ENCODE data around the gene HS1BP3. TPM values are rescaled to one million over a fixed set of nuclear protein-coding genes. Genes with fewer than 3 reads are reported as not detected.

HS1BP3 gene
- total RNA-seq, 1 donor from 2014 or later, result 8.9 TPM

DNA sequence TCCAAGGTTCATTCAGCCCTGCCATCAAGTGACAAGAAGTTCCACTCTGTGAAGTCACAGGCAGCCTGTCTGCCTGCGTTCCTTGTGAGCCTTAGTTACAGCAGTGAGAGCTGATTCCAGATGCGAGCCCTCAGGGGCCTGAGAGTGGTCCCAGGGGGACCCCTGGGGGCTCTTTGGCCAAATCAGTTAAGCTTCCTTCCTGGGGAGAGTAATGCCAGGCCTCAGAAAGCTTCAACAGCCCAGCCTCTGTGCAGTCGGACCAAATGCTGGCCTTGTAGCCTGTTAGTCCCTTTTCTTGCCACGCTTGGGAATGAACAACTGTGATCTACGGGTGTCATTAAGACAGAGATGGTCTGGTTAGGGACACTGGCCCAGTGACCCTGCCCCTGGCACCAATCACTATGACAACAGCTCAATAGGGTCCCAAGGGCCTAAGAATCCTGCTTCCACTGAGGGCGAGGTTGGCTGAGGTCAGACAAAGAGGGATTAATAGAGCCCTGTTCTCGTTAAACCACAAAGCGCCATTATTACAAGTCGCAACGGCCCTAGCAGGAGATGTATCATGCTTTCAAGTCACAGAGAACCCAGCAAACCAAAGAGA, 50.9 kb downstream of the HS1BP3 start:
- DNase-seq, result no peak
- intact Hi-C loops (cut with micrococcal nuclease), result no loop called here
- Mint-ChIP-seq H3K27ac (no peak overlapping the region), H3K4me3 (no peak overlapping the region), H3K36me3 (ENCODE audit: low read depth) (no peaks in the 10 kb centered on the region), H3K9me3 (no peaks in the 10 kb centered on the region), H3K4me1 (peaks cover 10% of the 10 kb centered on the region), H3K27me3 (peaks cover 2% of the 10 kb centered on the region)

- H3K9me3 Mint-ChIP-seq, result no peaks in the 10 kb centered on the region
- peaks cover 2% of the 10 kb centered on the region for H3K27me3 Mint-ChIP-seq
- intact Hi-C loops (cut with micrococcal nuclease), result no loop called here
- no peak overlapping the region for H3K27ac Mint-ChIP-seq
- H3K4me3 Mint-ChIP-seq, result no peak overlapping the region
- H3K4me1 Mint-ChIP-seq, result peaks cover 10% of the 10 kb centered on the region
- no peaks in the 10 kb centered on the region for H3K36me3 Mint-ChIP-seq (ENCODE audit: low read depth)
- DNase-seq, result no peak
Observed at GRCh38 chr2:20599001-20599600, 51.8 kb downstream of the HS1BP3 start.

- Mint-ChIP-seq H3K36me3 (ENCODE audit: low read depth) (no peaks in the 10 kb centered on the region), H3K4me3 (no peak overlapping the region), H3K27ac (no peak overlapping the region), H3K27me3 (peaks cover 2% of the 10 kb centered on the region), H3K9me3 (no peaks in the 10 kb centered on the region), H3K4me1 (peaks cover 10% of the 10 kb centered on the region)
- DNase-seq, result no peak
- intact Hi-C loops (cut with micrococcal nuclease), result no loop called here
Observed at GRCh38 chr2:20597860-20598183, 53.1 kb downstream of the HS1BP3 start.

GRCh38 chr2:20596973-20597859, 53.7 kb downstream of the HS1BP3 start:
- no peaks in the 10 kb centered on the region for H3K36me3 Mint-ChIP-seq (ENCODE audit: low read depth)

DNA sequence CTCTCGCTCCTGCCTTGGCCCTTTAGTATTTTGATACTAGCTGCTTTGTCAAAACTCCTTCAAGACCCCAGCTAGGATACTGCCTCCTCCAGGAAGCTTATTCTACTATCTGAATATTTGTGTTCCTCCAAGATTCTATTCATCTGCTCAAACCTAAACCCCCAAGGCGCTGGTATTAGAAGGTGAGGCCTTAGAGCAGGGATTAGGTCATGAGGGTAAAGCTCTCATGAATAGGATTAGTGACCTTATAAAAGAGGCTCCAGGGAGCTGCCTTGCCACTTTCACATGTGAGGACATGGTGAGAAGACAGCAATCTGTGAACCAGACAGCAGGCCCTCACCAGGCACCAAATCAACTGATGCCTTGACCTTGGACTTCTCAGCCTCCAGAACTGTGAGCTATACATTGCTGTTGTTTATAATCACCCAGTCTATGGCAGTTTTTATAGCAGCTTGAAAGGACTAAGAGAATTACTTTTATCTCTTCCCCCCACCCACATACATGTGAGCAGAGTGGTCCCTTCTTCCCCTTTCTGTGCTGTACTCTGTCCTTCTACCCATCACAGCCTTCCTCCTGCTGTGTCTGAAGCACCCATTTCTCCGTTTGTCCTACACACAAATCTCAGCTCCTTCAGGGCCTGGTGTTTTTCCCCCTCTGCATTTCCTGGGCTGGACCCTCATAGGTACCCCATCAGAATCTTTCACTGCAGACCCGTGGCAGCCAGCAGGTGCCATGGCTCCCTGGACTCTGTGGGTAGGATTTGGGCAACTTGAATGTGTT, 54.5 kb downstream of the HS1BP3 start:
- Mint-ChIP-seq H3K4me1 (peaks cover 10% of the 10 kb centered on the region), H3K9me3 (no peaks in the 10 kb centered on the region), H3K4me3 (no peak overlapping the region), H3K27me3 (no peaks in the 10 kb centered on the region), H3K36me3 (ENCODE audit: low read depth) (no peaks in the 10 kb centered on the region), H3K27ac (no peak overlapping the region)
- intact Hi-C loops (cut with micrococcal nuclease), result no loop called here
- no peak for DNase-seq

More at GRCh38 chr2:20596973-20597859, 53.7 kb downstream of the HS1BP3 start:
- H3K4me1 Mint-ChIP-seq, result peaks cover 10% of the 10 kb centered on the region
- DNase-seq, result no peak
- peaks cover 2% of the 10 kb centered on the region for H3K27me3 Mint-ChIP-seq
- no peak overlapping the region for H3K27ac Mint-ChIP-seq
- no peak overlapping the region for H3K4me3 Mint-ChIP-seq
- H3K9me3 Mint-ChIP-seq, result no peaks in the 10 kb centered on the region
- intact Hi-C loops (cut with micrococcal nuclease), result no loop called here

DNA sequence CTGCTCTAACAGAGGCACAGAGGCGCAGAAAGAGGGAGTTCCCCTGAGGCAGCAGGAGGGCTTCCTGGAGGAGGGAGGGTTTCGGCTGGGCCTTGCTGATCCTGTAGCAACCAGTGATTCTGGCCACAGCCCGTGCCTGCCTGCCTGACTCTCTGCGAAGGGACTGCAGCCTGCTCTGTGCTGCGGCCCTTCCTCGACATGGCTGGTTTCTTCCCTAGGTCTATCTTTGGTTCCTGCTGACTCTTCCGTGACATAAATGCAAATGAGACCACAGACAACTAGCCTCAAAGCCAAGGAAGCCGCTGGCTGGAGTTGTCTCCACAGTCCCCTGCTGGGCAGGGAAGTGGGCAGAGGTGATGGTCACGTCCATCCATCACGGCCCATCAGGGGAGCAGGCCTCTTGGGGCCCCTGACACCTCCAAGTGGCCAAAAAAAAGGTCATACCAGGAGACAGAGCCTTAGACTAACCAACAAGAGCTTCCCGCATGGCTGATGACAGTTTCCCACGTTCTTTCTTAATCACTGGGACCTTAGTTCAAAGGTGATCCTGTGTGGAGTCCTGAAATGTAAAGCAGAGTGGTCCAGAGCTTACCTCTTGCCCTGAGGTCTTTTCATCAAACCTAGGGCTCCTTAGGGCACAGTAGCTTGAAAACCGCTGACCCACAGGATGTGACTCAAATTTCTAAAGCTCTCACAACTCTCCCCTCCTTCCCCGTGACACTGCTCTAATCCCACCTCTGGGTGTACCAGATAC, 55.3 kb downstream of the HS1BP3 start:
- Mint-ChIP-seq H3K4me3 (no peak overlapping the region), H3K36me3 (ENCODE audit: low read depth) (no peaks in the 10 kb centered on the region), H3K27me3 (no peaks in the 10 kb centered on the region), H3K4me1 (peaks cover 10% of the 10 kb centered on the region), H3K27ac (peak overlapping the region; percentile 38), H3K9me3 (no peaks in the 10 kb centered on the region)
- no peak for DNase-seq
- intact Hi-C loops (cut with micrococcal nuclease), result no loop called here

- no peaks in the 10 kb centered on the region for H3K9me3 Mint-ChIP-seq
- DNase-seq, result no peak
- H3K36me3 Mint-ChIP-seq (ENCODE audit: low read depth), result no peaks in the 10 kb centered on the region
- H3K27me3 Mint-ChIP-seq, result no peaks in the 10 kb centered on the region
- H3K27ac Mint-ChIP-seq, result no peak overlapping the region
- H3K4me3 Mint-ChIP-seq, result no peak overlapping the region
- peaks cover 10% of the 10 kb centered on the region for H3K4me1 Mint-ChIP-seq
- intact Hi-C loops (cut with micrococcal nuclease), result no loop called here
Observed at GRCh38 chr2:20594957-20595356, 55.9 kb downstream of the HS1BP3 start.

GRCh38 chr2:20594048-20594750, 56.7 kb downstream of the HS1BP3 start:
- no peak for DNase-seq
- intact Hi-C loops (cut with micrococcal nuclease), result no loop called here

DNA sequence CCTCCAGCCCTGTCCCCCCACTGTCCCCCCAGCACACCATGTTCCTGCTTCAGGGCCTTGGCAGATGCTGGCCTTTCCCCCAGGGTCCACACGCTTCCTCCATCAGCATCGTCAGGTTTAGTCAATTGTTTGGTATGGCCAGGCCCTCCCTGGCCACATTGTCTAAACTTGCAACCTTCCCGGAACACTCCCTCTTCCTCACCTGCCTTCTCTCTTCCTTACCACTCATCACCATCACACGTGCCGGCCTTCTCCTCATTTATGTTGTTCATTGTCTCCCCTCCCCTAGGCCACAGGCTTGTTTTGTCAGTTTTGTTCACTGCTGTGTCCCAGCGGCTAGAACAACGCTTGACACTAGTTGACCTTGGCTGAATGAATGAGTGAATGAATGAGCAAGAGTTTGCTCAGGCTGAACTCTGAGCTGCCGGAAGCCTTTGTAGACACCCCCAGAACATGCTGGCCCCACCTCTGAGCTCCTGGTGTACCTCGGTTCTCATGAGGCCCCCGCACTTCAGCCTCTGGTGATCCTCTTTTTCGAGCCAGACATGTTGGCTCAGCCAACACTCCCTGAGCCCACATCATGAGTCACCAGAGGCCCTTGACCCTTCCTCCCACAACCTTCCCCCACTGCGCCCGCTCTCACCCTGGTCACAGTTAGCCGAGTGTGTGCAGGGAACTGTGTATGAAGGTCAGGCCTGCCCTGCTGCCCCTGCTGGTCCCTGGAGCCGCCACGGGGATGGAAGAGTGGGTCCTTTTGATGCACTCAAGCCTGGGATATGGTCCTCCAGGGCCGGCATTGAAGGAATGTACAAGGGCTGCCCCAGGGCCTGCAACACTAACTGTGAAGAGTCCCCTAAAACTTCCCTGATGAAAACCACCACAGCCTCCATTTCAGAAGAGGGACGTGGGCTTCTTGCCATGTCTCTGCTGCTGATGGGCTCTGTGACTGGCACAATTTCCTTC, 57.5 kb downstream of the HS1BP3 start:
- intact Hi-C loops (cut with micrococcal nuclease), result no loop called here
- no peaks in the 10 kb centered on the region for H3K36me3 Mint-ChIP-seq (ENCODE audit: low read depth)
- H3K9me3 Mint-ChIP-seq, result no peaks in the 10 kb centered on the region
- no peak overlapping the region for H3K27ac Mint-ChIP-seq
- DNase-seq, result no peak
- peaks cover 10% of the 10 kb centered on the region for H3K4me1 Mint-ChIP-seq
- no peak overlapping the region for H3K4me3 Mint-ChIP-seq
- no peaks in the 10 kb centered on the region for H3K27me3 Mint-ChIP-seq

More at GRCh38 chr2:20594048-20594750, 56.7 kb downstream of the HS1BP3 start:
- H3K4me3 Mint-ChIP-seq, result no peak overlapping the region
- peaks cover 10% of the 10 kb centered on the region for H3K4me1 Mint-ChIP-seq
- no peaks in the 10 kb centered on the region for H3K9me3 Mint-ChIP-seq
- peak overlapping the region; percentile 14 for H3K27ac Mint-ChIP-seq
- H3K27me3 Mint-ChIP-seq, result no peaks in the 10 kb centered on the region
- H3K36me3 Mint-ChIP-seq (ENCODE audit: low read depth), result no peaks in the 10 kb centered on the region

DNA sequence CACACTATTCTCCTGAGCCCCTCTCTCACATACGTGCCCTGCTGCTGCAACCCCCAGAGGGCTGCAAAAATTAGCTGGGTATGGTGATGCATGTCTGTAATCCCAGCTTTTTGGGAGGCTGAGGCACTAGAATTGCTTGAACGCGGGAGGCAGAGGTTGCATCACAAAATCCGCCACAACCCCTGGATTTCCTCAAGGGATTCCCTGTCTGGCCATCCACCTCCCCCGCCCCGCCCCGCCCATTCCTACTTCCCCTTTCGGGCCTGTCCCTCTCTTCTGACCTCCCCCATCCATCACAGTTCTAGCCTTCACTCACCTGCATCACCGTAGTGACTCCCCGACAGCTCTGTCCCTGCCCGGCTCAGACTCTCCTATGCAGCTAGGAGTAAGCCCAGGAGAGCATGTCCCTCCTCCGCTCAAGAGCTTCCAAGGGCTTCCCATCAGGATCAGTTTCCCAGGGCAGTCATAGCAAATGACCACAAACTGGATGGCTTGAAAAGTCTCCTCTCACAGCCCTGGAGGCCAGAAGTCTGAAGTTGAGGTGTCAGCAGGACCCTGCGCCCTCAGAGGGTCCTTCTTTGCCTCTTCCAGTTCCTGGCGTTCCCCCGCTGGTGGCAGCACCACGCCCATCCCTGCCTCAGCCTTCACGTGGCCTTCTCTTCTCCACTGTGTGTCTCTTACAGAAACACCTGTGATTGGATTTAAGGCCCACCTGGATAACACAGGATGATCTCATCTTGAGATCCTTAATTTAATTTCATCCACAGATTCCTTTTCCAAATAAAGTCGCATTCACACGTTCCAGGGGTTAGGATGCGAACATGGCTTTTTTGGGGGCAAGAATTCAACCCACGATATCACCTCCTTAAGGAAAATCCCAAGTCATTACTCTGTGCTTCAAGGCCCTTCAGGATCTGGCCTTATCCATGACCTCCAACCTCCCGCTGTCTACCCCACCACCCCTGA, 58.5 kb downstream of the HS1BP3 start:
- intact Hi-C loops (cut with micrococcal nuclease), result no loop called here
- Mint-ChIP-seq H3K27ac (no peak overlapping the region), H3K27me3 (no peaks in the 10 kb centered on the region), H3K4me1 (peaks cover 10% of the 10 kb centered on the region), H3K9me3 (no peaks in the 10 kb centered on the region), H3K36me3 (ENCODE audit: low read depth) (no peaks in the 10 kb centered on the region), H3K4me3 (no peak overlapping the region)
- DNase-seq, result no peak

DNA sequence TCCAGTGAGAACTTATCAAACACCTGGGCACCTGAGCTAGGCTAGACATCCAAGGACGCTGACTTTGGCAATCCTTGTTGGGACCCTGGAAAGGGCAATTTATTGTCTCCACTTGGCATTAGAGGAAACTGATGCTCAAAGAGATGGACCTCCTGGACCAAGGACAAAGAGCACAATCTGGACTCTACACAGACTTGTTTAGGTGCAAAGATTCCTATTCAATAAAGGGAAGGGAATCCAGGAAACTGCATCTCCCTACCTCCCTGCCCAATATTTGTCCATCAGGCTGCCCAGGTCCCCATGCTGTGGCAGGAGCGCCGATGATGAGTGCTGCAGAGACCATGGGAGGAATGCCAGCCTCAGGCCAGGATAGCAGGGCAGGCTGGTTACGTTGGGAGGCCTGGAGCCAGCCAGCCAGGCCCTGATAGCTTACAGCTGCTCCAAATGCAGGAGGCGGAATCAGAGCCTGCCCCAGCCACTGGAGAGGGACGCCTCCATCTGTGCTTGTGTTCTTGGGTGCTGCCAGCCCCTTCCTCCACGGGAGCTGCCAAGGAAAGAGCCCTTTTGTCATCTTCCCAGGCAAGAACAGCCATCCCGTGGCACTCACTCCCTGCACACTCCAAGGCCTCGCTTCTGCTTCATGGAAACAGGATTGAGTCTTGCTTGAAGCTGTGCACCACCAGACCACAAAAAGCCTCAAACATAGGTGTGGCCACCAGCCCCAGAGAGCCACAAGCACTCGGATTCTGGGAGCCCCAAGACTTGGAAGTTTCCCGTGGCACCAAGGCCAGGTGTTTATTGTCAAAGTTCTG, 60.0 kb downstream of the HS1BP3 start:
- no peak for DNase-seq
- no peak overlapping the region for H3K27ac Mint-ChIP-seq
- intact Hi-C loops (cut with micrococcal nuclease), result no loop called here

More for the DNA sequence above, 60.0 kb downstream of the HS1BP3 start:
- H3K4me3 Mint-ChIP-seq, result no peak overlapping the region
- no peaks in the 10 kb centered on the region for H3K36me3 Mint-ChIP-seq (ENCODE audit: low read depth)
- no peaks in the 10 kb centered on the region for H3K9me3 Mint-ChIP-seq
- peaks cover 1% of the 10 kb centered on the region for H3K27me3 Mint-ChIP-seq
- peaks cover 5% of the 10 kb centered on the region for H3K4me1 Mint-ChIP-seq

Data from activated CD4-positive, alpha-beta T cell treated with anti-CD3 and anti-CD28 coated beads, Interleukin-2, amount 10 ng/mL, durations not matched to agents 24 days and 14 days (primary cell).